Measurements from ENCODE around the gene ARFIP2. TPM values are rescaled to one million over a fixed set of nuclear protein-coding genes. Genes with fewer than 3 reads are reported as not detected.

The ARFIP2 gene, protein sequence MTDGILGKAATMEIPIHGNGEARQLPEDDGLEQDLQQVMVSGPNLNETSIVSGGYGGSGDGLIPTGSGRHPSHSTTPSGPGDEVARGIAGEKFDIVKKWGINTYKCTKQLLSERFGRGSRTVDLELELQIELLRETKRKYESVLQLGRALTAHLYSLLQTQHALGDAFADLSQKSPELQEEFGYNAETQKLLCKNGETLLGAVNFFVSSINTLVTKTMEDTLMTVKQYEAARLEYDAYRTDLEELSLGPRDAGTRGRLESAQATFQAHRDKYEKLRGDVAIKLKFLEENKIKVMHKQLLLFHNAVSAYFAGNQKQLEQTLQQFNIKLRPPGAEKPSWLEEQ
- 44.4 and 51.1 TPM in 2 replicates for total RNA-seq

DNA sequence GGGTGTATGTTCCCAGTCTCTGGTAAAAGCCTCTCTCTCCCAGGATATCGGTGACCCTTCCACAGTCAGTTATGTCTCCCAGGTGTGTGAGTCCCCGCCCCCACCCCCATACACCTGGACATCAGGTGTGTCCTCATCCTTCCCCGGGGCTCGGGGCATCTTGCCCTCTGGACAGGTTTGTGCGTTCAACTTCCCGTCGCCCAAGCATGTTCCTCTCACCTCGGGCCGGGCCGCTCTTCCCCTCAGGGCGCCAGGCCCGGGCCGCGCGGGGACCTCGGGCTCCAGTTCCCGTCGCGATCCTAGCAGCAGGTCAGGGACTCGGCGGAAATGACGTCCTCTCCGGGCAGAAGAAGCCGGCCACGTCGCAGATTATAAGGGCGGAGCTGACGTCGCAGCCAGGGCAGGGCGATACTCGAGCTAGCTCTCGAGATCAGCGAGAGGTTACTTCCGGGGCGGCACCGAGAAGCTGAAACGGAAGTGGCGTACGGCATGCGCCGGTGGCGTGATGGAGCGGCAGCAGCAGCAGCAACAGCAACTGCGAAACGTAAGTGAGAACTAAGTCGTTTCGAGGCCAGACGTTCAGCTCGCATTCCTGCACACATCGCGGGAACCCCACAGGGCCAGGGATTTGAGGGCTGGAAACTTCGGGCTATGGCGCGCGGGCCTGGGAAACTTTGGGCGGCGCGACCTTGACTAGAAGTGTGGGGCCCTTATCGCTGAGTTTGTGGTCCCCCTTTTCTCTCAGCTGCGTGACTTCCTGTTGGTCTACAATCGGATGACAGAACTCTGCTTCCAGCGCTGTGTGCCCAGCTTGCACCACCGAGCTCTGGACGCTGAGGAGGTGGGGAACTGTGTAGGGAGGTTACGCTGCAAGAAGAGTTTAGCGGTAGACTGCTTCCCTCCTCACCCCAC, at the start of gene ARFIP2, which contains the start of gene TIMM10B:
Gene ARFIP2 (minus strand): TSS at position 320 of the 912 bp plus-strand sequence. CDS start 910 bp downstream, outside the sequence.
Gene TIMM10B (plus strand): TSS at position 490 of the 912 bp plus-strand sequence. CDS start 16 bp downstream, at position 506.

DNA sequence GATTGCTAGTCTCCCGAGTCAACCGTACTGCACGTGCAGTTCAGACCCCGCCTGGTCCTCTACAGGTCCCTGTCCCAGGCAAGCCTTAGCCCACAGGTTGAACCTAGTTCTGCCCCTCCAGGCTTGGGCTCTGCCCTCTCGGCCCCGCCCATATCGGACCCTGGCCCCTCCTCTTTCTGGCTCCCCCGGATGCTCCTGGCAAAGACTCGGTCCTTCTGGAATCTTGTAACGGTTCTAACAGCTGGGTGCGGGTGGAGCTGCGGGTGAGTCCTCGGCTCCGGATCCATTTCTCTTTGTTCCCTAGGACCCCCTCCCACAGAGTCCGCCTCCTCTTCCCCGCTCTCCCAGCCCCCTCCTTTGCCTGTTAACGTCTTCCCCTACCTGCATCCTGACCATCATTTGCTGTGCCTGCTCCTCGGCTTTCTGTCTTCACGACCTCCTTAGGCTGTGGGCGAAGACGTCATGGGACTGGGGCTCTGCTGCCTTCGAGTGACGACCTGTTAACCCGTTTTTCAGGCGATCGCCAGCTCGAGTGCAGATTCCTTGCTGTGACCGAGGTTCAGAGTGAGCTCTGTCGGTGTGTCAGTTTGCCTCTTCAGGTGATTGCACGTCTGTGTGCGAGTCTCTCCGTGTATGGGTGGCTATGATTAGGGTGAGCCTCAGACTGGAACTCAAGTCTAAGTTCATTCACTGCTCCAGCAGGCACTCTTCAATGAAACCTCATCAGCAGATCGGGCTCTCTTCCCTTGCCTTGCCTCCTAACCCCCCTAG, 16.1 kb upstream of the ARFIP2 start, which contains the start of gene DNHD1:
Gene DNHD1 (plus strand): TSS at position 212 of the 771 bp plus-strand sequence. CDS start 936 bp downstream, outside the sequence.

GRCh38 chr11:6473451-6474412, 7.4 kb downstream of the ARFIP2 start, which contains the start of gene TRIM3:
Gene TRIM3, minus strand, starts transcription at chr11:6473941. Its CDS starts 8,246 bp downstream, at chr11:6465695.

DNA sequence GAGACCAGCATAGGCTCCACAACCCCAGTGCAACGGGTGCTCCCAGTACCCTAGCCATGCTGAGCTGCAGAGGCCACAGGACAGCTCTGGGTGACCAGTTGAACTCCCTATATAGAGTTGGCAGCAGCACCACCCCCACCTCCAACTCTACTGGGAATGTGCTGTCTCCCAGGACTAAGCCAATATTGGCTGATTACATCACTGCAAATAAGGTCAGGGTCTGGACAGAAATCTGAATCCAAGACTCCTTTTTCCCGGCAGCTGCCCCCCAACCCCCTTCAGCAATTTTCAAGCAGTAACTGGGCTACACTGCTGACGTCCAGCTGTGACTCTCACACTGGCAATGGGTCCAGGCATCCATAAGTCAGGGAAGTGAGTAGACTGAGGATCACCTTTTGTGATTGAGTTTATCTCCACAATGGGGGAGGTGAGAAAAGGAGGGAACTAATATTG, 40.2 kb downstream of the ARFIP2 start, which contains the start of gene HPX:
Gene HPX (minus strand): TSS at position 82 of the 453 bp plus-strand sequence. CDS start 24 bp downstream, at position 58.

Other genes starting within 250 kb of the ARFIP2 start
- 13.2 and 19.2 TPM in 2 replicates for gene FHIP1B, start 246.7 kb downstream of the ARFIP2 start, total RNA-seq
- 0.37 TPM in 1 of 2 replicates, not detected in the other for gene CNGA4, start 242.2 kb downstream of the ARFIP2 start, total RNA-seq
- not detected in 2 replicates for gene CCKBR, start 221.5 kb downstream of the ARFIP2 start, total RNA-seq
- 171 and 329 TPM in 2 replicates for gene CAVIN3, start 160.8 kb downstream of the ARFIP2 start, total RNA-seq
- gene SMPD1, start 90.9 kb downstream of the ARFIP2 start, total RNA-seq = 28.3 and 31.7 TPM in 2 replicates
- 27.6 and 29.9 TPM in 2 replicates for gene APBB1, start 62.2 kb downstream of the ARFIP2 start, total RNA-seq
- gene HPX, start 40.3 kb downstream of the ARFIP2 start, total RNA-seq = 0.37 and 0.98 TPM in 2 replicates
- 16.9 and 26.0 TPM in 2 replicates for gene TRIM3, start 7.4 kb downstream of the ARFIP2 start, total RNA-seq
- 36.7 and 37.3 TPM in 2 replicates for gene TIMM10B, start 170 bp upstream of the ARFIP2 start, total RNA-seq
- gene DNHD1, start 15.9 kb upstream of the ARFIP2 start, total RNA-seq = 9.4 and 11.4 TPM in 2 replicates
- gene RRP8, start 122.3 kb upstream of the ARFIP2 start, total RNA-seq = 9.2 and 13.5 TPM in 2 replicates
- gene ILK, start 122.4 kb upstream of the ARFIP2 start, total RNA-seq = 110 and 148 TPM in 2 replicates
- gene TAF10, start 130.9 kb upstream of the ARFIP2 start, total RNA-seq = 27.9 and 32.3 TPM in 2 replicates
- 56.7 and 93.3 TPM in 2 replicates for gene TPP1, start 138.1 kb upstream of the ARFIP2 start, total RNA-seq
- gene DCHS1, start 174.5 kb upstream of the ARFIP2 start, total RNA-seq = 0.37 and 0.78 TPM in 2 replicates
- 48.1 and 66.5 TPM in 2 replicates for gene MRPL17, start 202.0 kb upstream of the ARFIP2 start, total RNA-seq